Embryonic facial prominence (tissue), 1 donor: ENCODE data around the gene WASL.
"Not testable (repeated sequence)": the region's sequence is repeated elsewhere in the genome, so short reads cannot be mapped to it uniquely, and the experiment has no call there.

ENCODE experiments used
- DNase-seq: peaks from one replicate; pipeline ENCODE4 v3.0.0-alpha.2; 2016; ENCODE audit errors: extremely low spot score

WASL gene

DNA sequence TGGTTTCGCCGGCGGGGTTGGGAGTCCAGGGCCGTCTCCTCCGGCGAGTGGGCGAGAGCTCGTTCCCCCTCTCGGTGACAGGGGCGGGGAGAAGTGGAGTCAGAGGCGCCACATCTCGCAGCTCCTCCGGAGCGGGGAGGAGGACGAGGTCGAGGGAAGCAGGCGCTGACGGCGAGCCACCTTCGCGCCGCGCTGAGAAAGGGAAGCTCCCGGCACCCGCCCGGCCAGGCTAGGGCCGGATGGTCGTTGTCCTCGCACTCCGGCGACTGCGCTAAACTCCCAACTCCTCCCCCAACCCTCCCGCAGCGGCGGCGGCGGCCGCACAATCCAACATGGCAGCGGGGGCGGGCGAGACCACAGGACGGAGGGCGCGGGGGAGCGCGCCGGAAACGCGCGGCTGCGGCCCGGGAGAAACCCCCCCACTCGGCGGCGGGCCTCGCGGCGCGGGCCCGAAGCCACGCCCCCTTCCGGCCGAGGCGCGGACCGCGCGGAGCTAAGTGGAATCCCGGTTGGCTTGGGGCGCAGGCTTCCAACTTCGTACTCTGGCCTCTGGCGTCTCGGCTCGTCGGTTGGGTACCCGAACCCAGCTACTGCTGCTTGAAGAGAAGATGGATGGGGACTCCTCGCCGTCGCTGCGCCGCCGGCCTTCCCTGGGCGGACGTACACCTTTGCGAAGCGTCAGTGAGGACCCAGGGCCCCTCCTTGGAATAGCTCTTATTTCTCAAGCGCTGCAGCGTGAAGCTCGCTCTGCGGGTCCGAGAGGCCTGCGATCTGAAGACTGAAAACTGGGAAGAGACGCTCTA is at the start of gene WASL:
WASL (minus strand) TSS at position 270 of the 803 bp plus-strand sequence; CDS start at position 1, 269 bp downstream.
- DNase-seq = peak; percentile 80

GRCh38 chr7:123797673-123798531 is 49.1 kb upstream of the WASL start:
- DNase-seq = peak; percentile 21

GRCh38 chr7:123796568-123796967 is 47.8 kb upstream of the WASL start:
- DNase-seq = no peak

DNA sequence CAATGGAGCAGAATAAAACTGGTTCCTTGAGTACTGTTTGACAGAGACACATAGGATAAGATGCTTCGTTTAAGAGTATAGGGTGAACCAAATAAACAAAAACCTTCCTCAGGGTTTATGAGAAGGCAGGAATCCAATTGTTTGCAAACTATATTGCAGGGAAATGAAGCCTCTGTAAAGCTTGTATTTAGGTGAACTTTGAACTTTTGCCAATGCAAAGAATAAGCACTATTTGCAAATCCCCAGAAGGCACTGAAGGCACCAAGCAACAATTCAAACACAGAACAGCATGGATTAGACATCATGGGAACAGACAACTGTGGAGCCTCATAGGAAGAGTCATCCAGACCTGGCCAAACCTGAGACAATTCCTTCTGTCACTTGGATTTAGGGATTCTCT is 47.1 kb upstream of the WASL start:
- DNase-seq = no peak

- not testable (repeated sequence) for DNase-seq
These were observed 46.3 kb upstream of the WASL start for GRCh38 chr7:123795116-123795515.

DNA sequence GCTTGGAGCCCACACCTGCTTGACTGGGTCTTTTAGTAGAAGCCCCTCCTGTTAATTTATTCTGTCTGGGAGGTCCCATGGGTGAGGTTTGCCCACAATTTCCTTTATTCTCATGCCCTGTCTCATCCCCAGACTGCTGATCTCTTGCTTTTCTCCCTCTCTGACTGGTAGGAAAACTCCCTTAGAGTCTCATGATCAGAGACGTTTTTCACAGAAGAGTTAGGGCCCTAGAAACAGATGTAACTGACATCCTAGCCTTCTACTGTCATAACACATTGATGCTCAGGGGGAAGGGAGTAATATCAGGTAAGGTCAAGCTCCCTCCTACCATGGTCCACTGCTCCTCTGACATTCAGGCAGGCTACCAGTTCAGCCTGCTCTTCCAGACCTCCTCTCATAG is 43.7 kb upstream of the WASL start:
- no peak for DNase-seq

DNA sequence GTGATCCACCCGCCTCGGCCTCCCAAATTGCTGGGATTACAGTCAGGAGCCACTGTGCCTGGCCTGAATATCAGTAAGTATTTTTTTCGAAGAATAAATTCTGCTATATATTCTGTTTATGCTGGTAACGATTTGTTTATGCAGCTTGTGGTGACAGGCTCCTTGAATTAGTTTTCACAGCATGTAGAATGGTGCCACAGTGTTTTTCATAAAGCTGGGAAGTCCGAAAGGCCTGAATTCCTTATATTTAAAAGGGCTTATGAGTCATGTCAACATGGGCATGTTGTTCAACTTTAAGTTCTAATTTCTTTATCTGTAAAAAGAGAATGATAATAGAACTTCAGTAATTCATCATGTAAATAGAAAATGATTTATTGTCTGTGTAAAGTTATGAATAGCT is 42.2 kb upstream of the WASL start:
- no peak for DNase-seq

DNA sequence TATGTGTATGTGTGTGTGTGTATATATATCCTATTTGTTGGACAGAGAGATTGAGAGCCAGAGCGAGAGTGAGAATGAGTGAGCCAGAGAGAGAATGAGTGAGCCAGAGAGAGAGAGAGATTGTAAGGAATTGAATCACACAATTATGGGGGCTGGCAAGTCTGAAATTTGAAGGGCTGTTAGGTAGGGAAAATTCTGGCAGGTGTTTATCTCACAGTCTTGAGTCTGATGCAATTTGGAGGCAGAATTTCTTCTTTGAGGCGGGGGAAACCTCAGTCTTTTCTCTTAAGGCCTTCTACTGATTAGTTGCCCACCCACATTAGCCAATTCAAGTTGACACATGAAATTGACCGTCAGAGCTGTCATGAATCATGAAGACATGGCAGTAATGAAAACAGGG is 41.0 kb upstream of the WASL start:
- DNase-seq = no peak

- no peak for DNase-seq
These were observed 40.5 kb upstream of the WASL start for GRCh38 chr7:123789206-123789784.

DNA sequence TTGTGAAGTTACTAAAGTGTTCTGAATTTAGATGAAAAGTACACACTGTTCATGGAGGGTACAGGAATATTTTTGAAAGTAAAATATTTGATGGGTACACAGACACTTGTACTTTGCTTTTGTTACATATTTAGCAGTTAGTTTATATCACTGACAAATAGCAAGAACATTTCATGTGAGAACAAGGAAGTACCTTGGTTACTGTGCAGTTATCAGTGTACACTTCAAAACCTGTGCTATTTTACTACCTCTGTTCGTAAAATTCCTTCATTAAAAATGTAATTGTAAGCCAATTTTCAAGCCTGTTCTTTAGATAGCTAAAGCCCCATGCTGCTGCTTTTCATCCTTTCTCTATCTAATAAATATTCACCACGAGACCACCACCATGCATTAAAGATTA is 39.8 kb upstream of the WASL start:
- no peak for DNase-seq

DNA sequence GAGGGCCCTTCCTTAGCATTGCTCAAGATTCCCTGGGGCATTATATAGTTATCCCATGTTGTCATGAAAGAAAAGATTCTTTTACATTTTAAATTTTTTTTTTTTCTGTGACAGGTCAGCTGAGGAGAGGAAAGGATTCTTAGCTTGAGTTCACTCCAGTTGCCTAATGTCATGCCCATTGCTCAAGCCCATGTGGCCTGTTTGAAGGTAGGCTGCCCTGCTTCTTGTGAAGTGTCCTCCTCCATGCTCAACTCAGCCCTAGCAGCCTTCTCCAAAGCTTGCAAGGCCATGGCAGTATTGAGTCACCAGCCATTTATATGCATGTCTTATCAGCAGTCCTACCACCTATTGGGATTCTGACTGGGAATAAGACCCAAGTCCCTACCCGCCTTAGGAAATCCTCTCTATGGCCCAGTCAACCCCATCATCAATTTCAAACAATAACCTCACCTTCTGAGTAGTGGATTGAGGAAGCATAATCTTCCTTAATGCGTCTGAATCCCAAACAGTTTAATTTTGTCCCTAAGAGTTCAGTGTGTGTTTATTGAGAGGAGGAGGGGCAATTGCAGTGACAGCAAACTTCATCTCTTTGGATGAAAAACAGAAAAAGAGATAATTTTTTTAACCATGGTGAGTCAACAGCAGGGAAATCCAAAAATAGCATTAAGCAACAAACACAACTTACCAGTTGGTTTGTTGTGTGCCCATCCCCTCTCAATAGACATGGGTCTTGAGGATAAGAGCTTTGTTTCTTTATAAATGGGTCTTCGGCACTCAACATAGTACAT is 38.6 kb upstream of the WASL start:
- DNase-seq = no peak

DNA sequence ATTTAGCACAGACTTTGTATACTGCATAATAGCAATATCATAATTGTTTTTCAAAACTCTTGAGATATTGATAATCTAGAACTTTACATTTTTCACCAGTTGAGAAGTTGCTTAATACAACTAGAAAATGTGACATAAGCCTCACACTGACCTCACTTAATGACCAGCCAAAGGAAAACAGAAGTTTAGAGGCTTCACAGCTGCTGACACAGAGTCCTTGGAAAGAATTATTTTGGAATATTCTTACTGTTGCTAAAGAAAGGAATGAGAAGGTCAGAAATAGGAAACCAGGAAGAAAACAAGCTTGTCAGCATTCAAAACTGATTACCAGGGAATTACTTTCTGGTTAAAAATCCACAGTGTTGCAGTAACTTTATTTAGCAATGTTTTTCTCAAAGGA is 35.5 kb upstream of the WASL start:
- DNase-seq = no peak

- no peak for DNase-seq
These were observed 35.0 kb upstream of the WASL start for GRCh38 chr7:123783820-123784219.

DNA sequence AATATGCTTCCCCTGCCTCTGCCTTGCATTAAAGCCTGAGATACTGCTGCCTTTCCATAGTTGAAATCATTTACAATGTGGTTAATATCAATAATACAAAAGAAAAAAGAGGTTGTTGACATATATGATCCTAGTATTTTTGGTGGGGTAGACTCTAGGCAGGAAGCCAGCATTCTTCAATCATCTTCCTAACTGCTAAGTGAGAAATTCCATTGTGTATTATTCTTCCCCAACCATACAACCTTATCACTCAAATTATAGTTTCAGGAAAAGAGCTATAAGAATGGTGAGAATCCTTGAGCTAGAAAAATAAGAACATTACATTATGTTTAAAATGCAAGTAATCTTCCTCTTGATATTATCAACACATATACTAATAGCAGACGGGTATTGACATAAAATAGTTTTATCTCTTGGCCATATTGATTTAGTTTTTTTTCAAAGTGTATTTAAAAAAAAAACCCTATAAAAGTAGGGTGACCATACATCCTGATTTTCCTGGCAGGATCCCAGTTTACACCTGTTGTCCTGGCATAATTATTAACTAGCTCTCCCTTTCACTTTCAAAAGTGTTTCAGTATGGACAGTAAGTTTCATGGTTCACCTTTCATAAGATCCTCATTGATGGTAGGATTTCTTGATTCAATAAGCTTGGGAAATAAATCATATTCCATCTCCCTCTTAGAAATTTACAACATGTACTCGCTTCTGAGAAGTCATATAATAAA is 33.4 kb upstream of the WASL start:
- no peak for DNase-seq

GRCh38 chr7:123780472-123780871 is 31.7 kb upstream of the WASL start:
- not testable (repeated sequence) for DNase-seq

- DNase-seq = no peak
These were observed 25.7 kb upstream of the WASL start for GRCh38 chr7:123774496-123774895.

GRCh38 chr7:123773481-123773880 is 24.7 kb upstream of the WASL start:
- DNase-seq = no peak

- DNase-seq = no peak
These were observed 23.8 kb upstream of the WASL start for GRCh38 chr7:123772652-123773051.

DNA sequence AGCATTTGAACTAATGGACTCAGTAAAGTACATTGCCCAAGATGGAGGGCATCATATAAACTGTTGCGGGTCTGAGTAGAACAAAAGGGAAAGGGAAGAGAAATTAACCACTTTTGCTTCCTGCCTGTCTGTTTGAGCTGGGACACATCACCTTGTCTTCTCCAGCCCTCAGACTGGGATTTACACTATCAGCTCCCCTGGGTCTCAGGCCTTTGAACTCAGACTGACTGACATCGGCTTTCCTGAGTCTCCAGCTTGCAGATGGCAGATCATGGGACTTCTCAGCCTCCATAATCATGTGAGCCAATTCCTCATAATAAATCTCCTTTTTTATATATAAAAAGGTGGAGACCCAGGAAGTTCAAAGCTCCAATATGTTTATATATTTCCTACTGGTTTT is 23.0 kb upstream of the WASL start:
- DNase-seq = no peak

DNA sequence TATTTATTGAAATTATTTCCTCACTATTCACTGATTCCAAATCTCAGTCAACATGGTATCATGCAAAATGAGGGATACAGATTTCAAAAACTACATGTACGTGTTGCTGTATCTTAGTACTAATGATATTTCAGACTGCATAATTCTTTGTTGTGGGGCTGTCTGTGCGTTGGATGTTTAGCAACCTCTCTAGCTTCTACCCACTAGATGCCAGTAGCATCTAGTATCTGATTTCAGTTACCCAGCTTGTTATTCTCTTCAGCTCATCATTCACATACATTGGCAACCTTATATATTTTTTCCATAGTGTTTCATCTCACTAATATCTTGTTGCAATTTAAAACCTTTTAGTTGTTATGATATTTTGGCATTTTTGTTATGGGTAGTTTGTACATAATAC is 22.5 kb upstream of the WASL start:
- no peak for DNase-seq

DNA sequence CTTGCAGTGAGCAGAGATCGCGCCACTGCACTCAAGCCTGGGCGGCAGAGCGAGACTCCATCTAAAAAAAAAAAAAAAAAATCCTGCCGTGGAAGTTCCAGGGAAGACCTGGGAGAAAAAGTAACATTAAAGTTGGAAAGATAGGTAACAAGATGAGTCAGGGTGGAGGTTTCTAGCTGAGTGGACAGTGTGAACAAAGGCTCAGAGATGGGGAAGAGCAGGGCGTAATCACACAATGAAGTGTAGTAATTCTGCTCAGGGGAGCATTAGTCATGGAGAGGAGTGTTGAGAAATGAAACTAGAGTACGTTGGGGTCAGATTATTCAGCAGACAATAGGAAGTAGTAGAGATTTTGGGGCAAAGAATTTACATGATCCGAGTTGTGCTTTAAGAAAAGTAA is 21.6 kb upstream of the WASL start:
- no peak for DNase-seq
